ELF-1 (cell line): Measurements from ENCODE around the gene ERCC6.

Experiments
- DNase-seq: peaks from one replicate; pipeline ENCODE4 v3.0.0-alpha.2; 2016; ENCODE audit warnings: low read depth, low spot score

ERCC6 gene

DNA sequence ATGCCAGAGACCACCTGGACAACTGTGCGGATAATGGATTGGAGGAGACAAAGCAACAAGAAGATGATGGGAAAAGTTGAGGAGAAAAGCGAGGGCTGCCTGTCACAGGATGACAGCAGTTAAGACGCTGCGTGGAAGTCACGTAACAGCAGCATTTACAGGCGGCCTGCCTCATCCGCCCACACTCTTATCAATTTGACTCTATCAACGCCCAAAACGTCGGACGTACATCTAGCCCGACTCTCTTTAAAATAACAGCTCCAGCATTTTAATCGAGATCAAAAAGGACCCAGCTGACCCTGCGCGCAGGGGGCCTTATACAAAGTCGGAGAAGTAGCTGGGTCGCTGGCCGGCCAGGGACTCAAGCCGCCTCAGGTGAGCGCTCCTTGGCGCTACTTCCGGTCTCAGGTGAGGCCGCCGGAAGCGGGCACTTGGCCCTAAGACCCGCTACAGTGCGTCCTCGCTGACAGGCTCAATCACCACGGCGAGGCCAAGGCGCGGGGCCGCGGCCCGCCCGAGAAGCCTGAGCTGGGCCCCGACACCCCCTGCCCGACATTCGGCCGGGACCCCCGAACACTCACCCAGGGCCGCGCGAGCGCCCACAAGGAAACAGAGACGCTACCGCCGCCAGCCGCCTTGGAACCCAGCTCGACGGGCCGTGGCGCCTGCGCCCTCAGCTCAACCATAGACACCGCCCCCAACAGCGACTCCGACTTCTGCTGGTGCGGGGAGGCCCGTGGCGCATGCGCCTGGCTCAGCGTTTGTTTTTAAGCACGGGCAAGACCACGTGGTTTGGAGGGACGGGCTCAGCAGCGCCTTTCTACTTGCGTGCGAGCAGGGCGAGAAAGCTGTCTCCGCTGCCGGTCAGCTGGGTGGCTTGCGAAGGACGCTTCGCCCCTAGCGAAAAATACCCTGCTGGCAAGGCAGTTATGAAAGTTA lies at the start of gene ERCC6:
TSS of gene ERCC6 (minus strand) at position 741 of the 939 bp plus-strand sequence.
- DNase-seq = peak; percentile 98

DNA sequence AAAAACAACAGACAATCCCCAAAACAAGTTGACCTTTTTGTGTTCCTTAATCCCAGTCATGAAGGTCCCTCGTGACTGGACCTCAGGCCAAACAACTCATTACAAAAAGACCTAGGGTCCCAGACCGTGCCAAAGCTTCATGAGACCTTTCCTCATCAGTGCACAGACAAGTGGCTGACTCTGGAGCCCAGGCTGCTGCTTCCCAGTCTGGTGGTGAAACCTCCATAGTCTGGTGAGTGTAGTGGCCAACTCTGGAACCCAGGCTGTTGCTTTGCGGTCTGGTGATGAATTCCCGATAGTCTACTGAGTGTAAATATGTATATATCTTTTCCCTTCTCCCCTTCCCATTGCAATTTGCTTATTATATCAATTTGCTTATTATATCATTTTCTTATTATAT lies 49.1 kb upstream of the ERCC6 start:
- DNase-seq = no peak

DNA sequence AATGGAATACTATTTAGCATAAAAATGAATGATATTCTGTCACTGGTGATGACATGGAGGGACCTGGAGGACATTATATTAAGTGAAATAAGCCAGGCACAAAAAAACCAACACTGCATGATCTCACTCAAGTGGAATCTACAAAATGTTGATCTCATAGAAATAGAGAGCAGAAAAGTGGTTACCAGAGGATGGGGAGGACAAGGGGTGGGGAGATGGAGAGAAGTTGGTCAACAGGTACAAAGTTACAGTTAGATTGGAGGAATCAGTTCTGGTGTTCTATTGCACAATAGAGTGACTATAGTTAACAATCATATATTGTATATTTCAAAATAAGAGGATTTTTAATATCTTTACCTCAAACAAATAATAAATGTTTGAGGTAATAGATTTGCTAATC lies 46.5 kb upstream of the ERCC6 start:
- no peak for DNase-seq

DNA sequence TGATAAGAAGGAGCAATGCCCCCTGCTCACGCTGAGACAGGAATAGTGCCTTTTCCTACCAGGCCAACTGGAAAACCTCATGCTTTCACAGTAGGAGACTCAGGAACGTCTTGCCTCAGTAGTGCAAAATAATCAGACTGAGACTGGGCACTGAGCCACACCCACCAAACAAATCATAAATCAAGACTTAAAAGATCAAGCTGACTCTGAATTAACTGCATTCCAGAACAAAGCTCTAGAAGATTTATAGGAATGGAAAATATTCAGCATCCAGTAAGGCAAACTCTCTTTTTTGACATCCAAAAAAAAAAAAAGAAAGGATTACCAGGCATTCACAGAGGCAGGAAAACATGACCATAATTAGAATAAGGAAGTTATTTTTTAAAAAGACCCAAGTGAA lies 40.7 kb upstream of the ERCC6 start:
- DNase-seq = no peak

DNA sequence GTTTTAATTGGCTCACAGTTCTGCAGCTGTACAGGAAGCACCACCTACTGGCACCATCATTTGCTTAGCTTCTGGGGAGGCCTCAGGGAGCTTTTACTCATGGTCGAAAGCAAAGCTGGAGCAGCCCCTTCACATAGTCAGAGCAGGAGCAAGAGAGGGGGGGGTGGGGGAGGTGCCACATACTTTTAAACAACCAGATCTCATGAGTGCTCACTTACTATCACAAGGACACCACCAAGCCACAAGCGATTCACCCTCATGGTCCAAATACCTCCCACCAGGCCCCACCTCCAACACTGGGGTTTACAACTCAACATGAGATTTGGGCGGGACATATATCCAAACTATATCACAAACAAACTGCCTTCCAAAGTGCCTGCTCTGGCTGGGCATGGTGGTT lies 39.5 kb upstream of the ERCC6 start:
- DNase-seq = no peak

DNA sequence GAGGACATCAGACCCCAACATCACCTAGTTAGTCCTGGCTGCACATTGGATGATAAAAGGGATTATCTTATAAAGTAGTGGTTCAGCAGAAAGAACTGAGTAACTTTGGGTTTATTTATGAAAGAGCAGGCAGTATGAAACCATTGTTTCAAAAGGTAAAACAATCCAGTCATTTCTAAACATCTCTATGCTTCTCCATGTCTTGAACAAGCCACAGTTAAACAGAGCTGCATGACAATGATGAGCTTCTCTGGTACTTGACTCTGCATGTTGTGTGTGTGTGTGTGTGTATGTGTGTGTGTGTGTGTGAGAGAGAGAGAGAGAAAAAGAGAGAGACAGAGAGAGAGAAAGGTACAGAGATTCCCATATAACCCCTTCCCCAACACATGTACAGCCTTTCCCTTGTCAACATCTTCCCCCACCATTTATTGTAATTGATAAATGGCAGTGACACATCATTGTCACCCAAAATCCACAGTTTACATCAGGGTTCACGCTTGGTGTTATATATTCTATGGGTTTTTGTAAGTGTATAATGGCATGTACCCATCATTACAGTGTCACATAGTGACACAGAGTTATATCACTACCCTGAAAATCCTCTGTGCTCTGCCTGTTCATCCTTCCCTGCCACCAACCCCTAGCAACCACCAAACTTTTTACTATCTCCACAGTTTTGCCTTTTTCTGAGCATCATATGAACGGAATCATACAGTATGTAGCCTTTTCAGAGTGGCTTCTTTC lies 38.4 kb upstream of the ERCC6 start:
- DNase-seq = no peak

DNA sequence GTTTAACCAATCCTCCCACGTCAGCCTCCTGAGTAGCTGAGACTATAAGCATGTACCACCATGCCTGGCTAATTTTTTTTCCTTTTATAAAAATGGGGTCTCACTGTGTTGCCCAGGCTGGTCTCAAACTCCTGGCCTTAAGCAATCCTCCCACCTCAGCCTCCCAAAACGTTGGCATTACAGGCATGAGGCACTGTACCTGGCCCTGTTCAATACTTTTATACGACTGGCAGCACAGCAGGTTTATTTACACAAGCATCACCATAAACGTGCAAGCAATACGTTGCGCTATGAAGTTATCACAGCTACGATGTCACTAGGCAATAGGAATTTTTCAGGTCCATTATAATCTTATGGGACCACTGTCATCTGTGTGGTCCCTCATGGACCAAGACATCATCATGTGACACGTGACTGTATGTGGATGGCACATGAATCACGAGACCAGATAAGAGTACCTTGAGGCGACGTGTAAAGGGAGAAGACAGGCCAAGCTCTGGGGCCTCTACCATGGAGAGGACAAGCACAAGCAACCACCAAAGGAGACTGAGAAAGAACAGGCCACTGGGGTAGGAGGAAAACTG lies 36.7 kb upstream of the ERCC6 start:
- DNase-seq = no peak

DNA sequence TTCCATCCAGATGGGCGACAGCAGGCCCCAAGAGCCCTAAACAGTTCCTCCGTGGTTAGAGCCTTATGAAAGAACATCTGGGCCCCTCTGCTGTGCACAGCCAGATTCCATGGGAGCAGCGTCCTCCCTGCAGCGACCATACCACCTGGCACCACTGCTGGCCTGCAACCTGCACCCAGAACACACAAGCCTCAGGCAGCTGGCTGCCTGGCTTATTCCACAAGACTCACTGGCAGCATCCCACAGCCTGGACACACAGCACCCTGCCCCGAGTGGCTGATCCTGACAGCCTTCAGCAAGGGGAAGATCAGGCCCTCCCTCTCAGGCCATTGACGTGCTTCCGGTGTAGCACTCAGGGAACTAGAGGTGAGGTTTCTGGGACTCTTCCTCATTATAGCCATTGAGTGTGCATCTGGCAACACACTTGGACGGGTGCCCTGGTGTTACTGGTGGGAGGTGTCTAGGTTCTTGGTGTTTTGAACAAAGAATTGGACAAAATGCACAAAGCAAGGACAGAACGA lies 33.7 kb upstream of the ERCC6 start:
- DNase-seq = no peak

DNA sequence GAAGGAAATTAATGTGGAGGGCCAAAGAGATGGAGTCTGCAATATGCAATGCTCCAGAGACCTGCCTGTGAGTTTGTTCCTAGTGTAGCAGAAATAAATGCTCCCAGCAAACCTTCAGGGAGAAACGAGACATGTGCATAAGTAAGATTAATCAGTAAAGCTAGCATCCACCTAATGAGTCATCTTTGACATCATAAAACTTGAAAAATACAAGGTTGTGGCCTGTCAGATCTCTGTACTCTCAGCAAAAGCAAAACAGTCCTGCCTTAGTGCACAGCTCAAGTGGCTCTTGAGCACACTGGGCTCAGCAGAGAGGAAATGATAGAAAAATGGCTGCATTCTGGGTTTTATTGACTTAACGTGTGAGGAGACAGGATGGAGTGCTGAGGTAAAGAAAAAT lies 32.5 kb upstream of the ERCC6 start:
- DNase-seq = no peak

DNA sequence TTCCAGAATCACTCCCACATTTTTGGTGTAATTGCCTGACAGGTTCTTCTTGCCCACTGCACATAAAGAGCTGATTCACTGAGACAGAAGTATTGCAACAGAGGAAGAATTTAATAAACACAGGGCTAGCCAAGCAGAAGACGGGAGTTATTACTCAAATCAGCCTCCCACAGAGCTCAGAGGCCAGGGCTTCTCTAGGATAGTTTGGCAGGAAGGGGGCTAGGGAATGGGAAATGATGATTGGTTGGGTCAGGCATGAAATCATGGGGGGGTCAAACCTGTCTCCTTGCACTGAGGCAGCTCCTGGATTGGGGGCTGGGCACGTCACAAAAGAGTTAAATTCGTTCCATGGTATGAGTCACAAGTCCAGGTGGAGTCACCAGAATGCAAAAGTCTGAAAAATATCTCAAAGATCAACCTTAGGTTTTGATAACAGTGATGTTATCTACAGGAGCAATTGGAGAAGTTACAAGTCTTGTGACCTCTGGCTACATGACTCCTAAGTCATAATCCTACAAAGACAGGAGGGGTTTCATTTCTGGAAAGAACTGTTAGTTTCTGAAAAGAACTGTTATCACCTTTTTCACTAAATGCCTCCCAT lies 30.2 kb upstream of the ERCC6 start:
- no peak for DNase-seq

DNA sequence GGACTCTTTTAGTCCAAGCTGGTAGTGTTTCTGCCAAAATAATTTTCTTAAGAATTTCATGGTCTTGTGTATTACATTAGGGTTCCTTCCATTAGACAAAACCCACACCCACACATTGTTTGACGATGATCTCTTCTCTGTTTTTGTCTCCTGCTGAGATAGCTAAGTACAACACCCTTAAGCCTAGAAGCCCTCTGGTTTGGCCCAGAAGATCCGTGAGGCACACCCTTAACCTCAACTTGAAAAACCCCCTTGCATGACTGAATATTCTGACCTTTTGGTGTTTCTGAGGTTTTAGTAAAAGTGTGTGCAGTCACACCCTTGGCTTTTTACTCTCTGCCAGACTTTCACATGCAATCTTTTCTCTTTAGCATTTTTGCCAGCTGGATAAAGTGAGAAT lies 29.3 kb upstream of the ERCC6 start:
- DNase-seq = no peak

DNA sequence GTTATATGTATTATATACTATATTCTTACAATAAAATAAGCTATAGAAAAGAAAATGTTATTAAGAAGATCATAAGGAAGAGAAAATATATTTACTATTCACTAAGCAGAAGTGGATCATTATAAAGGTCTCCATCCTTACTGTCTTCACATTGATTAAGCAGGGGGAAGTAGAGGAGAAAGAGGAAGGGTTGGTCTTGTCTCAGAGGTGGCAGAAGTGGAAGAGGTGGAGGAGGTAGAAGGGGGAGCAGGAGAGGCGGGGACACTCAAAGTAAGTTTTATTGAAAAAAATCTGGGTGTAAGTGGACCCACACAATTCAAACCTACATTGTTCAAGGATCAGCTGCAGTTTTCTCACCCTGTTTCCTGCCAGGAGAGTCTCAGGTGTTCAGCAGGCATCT lies 28.9 kb upstream of the ERCC6 start:
- no peak for DNase-seq

DNA sequence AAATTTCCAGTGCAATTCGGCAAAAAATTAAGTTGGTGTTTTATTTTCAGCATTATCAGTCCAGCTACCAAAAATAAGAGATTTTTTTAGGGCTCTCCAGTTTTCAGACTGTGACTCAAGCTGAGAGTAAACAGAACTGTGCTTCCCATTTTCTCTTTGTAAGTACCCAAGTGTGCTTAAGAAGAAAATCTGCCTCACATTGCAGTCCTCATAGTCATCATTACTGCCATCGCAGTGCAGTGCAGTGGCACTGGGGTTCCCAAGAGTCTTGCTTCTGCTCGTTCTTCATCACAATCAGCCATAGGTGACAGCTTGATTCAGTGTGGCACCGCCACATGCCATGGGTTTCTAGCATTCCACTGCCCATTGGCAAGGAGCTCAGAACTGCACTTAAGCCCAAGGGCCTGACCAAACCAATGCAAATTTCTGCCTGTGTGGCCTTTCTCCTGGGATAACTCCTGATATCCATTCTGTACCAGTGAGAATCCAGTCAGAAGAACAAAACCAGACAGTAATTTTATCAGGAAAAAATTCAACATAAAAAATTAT lies 25.6 kb upstream of the ERCC6 start:
- DNase-seq = no peak

DNA sequence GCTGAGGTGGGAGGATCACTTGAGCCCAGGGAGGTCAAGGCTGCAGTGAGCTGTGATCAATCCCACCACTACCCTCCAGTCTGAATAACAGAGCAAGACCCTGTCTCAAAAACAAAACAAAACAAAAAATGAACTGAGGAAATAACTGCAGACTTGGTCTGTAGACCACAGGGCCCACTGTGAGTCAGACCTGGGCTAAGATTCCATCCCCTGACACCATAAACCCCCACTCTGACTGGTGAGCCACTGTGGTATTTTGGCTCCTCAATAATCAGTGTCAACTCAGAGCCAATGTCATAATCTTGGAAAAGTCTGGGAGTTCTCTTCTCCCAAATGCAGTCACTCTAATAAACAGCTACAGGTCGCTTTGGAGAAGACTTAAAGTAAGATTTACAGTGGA lies 24.0 kb upstream of the ERCC6 start:
- DNase-seq = no peak

DNA sequence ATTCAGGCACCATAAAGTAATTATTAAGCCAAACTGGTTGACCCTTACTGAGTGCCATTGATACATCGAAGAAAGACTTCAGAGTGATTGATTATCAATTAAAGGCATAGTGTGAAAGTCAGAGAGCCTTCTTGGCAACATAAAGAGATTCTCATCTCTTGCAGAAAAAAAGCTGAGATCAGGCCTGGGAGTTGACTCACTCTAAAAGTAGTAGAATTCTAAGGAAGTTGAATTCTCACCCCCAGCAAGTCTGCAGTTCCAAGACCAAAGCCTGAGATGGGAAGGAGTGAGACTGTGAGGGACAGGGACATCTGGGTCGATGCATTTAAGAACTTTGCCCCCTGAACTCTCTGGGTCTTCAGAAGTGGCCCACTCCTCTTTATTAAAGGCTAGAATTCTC lies 21.6 kb upstream of the ERCC6 start:
- no peak for DNase-seq

DNA sequence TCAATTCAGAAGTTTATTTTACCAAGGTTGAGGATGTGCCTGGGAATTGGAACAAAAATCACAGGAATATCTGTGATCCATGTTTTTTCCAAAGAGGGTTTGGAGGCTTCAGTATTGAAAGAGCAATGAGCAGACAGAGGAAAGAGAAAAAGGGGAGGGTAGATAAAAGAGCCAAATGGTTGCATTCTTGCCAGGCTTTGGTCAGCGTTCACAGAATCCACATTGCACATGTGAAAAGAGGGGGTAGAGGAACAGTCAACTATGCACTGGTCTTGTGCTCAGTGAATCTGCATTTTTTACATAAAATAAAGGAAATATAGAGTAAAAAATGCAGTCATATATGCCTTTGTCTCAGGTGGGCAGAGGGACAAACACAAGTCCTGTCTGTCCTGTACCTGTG lies 20.6 kb upstream of the ERCC6 start:
- DNase-seq = no peak

DNA sequence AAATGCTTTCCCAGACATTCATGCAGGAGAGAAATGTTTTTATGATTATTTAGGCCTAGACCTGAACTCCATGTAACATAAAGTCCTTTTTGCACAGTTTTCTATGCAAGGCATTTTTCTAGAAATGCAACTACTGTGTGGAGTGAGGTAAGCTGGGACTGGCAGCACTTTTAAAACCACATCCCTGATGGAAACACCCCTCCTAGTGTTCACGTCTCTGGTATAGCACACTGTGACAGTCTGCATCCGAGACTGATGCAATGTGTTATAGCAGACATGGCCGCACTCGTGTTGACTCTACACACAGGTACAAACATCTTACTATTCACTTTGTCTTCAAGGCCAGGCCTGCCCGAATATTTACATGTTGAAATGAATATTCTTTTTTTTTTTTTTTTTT lies 19.3 kb upstream of the ERCC6 start:
- no peak for DNase-seq

DNA sequence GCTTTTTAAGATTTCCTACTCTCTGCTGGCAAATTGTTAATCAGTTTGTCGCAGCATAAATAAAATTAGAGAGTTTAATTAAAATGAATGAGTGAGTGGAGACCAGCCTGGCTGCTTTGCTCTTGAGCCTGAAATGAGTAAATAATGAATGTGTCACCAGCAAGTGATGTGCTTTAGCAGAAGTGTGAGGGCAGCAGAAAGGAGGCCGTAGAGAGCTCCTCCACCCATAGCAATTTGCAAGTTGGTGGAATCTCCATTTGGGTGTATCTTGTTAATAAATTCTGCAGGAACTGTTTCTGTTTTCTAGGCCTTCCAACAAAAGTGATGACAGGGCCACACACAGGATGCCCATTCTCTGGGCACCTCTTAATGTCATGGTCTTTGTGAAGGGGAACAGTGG lies 18.8 kb upstream of the ERCC6 start:
- no peak for DNase-seq

DNA sequence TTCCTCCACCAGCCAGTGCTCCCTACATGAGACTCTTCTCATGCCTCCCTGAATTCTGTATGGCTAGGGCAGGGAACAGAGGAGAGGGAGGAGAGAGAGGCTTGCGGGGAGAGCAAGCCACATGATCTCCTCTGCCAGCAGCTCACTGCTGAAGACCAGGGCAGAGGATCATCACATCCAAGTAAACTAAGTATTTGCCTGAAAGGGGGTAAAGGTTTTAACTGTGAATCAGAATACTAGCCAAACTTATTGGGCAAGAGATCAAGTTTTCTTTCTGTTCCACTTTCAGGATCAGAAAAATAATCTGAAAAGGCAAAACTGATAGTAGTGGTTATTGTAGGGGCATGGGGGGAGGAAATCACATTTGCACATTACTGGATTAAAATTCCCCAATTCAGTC lies 17.8 kb upstream of the ERCC6 start:
- no peak for DNase-seq

DNA sequence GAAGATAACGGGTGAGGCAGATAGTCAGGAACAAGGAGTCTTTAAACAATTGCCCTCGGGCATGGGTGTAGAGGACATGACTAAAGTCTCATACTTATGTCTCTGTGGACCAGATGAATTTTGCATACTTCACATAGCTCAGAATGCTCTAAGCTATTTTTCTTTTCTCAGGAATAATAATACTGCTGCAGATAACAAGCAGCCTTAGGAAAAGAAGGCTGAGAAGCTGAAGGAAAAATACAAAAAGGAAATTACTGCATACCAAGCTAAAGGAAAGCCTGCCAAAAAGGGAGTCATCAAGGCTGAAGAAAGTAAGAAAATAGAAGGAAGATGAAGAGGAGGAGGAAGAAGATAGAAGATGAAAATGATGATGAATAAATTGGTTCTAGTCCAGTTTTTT lies 13.4 kb upstream of the ERCC6 start:
- DNase-seq = no peak

DNA sequence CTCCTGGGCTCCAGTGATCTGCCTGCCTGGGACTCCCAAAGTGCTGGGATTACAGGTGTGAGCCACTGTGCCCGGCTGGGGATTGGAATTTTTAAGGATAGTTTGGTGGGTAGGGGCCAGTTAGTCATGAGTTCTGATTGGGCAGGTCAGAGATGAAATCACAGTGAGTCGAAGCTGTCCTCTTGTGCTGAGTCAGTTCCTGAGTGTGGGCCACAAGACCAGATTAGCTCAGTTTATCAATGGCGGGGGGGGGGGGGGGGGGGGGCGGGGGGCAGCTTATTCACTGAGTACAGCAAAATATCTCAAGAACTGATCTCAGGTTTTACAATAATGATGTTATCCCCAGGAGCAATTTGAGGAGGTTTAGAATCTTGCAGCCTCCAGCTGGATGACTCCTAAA lies 11.6 kb upstream of the ERCC6 start:
- peak; percentile 64 for DNase-seq
